PFSK-1 (cell line): ENCODE measurements around the gene ALPI.

ENCODE experiments used
- FOXP2 ChIP-seq: optimal IDR thresholded peaks from 2 replicates; pipeline ENCODE3; 2011; ENCODE audit warnings: borderline replicate concordance, control low read depth, inconsistent platforms; ENCODE audit not compliant: insufficient read depth; ENCODE audit errors: extremely low read length, extremely low read depth
- POLR2AphosphoS5 ChIP-seq: IDR thresholded peaks from 2 replicates; pipeline ENCODE4 v1.6.1; 2012; ENCODE audit warnings: low read depth, mild to moderate bottlenecking, control low read depth, low read length, moderate library complexity
- SIN3A ChIP-seq: IDR thresholded peaks from 2 replicates; pipeline ENCODE4 v1.6.1; 2012; ENCODE audit warnings: mild to moderate bottlenecking, low read length, moderate library complexity, borderline replicate concordance; ENCODE audit not compliant: insufficient read depth
- TAF1 ChIP-seq: IDR thresholded peaks from 2 replicates; pipeline ENCODE4 v1.6.1; 2012; ENCODE audit warnings: low read length, control low read depth, borderline replicate concordance; ENCODE audit not compliant: insufficient read depth
- TF ChIP-seq, protein P1 (sequence below), 2 experiments: IDR thresholded peaks; 2 replicates each; pipeline versions ENCODE4 v1.6.1 to v1.8.0; 2011 to 2012; ENCODE audit warnings: low read depth in 2 of 2, low read length in 2 of 2, control low read depth in 1 of 2, inconsistent platforms in 1 of 2, mild to moderate bottlenecking in 1 of 2, moderate library complexity in 1 of 2; ENCODE audit not compliant: insufficient read depth in 1 of 2

Gene ALPI

DNA sequence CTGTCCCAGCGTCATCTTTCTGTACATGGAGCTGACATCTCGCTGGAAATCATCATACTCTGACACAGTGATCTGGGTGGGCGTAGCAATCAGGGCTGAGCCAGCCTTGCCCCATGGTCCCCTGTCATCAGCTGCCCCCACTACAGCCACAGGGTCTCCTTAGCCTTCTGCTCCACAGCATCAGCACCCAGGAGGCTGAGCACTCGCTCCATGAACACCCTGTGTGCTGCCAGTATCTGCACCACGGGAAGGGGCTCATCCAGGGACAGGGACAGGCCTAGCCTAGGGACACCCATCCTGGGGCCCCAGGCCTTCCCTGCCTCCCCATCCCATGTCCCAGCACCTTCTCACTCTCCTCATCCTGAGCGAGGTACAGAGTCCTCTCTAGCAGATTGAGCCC is 37.9 kb upstream of the ALPI start:
- TF ChIP-seq, protein P1, sequence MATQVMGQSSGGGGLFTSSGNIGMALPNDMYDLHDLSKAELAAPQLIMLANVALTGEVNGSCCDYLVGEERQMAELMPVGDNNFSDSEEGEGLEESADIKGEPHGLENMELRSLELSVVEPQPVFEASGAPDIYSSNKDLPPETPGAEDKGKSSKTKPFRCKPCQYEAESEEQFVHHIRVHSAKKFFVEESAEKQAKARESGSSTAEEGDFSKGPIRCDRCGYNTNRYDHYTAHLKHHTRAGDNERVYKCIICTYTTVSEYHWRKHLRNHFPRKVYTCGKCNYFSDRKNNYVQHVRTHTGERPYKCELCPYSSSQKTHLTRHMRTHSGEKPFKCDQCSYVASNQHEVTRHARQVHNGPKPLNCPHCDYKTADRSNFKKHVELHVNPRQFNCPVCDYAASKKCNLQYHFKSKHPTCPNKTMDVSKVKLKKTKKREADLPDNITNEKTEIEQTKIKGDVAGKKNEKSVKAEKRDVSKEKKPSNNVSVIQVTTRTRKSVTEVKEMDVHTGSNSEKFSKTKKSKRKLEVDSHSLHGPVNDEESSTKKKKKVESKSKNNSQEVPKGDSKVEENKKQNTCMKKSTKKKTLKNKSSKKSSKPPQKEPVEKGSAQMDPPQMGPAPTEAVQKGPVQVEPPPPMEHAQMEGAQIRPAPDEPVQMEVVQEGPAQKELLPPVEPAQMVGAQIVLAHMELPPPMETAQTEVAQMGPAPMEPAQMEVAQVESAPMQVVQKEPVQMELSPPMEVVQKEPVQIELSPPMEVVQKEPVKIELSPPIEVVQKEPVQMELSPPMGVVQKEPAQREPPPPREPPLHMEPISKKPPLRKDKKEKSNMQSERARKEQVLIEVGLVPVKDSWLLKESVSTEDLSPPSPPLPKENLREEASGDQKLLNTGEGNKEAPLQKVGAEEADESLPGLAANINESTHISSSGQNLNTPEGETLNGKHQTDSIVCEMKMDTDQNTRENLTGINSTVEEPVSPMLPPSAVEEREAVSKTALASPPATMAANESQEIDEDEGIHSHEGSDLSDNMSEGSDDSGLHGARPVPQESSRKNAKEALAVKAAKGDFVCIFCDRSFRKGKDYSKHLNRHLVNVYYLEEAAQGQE (IDR thresholded peaks at IDR 0.05; ENCODE audit: insufficient read depth in 1 of 2, low read depth in 2 of 2, low read length in 2 of 2): no peak

DNA sequence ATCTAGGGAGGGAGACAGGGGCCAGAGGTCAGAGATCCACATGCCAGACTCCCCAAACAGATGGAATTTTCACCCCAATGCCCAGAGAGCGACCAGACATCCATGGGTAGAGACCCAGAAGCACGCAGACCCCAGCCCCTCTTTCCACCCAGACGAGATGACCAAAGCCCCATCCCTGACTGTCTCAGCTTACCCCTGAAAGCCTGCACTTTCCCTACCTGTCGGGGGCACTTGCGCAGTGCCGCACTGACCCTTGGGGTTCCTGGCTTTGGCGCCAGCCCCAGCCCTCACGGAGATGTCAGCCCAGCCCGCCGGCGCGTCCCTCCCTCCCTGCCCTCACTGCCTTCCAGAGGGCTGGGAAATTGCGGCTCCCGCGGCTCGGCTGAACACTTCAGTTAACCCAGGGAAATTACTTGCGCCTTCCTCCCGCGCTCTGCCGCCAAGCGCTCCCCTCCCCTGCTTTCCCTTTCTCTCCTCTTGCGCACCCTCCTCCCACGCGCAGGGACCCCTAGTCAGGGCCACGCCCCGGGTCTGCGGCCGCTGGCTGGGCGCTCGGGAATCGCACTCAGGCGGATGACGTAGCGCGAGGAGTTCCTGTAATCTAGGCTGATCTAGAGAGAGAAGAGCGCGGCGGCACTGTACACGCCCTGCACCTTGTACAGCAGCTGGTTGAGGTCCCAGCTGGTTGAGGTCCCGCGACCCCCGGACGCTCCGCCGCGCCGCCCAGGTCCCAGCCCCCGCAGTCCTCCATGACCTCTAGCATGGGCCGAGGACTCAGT is 37.3 kb upstream of the ALPI start:
- TF ChIP-seq POLR2AphosphoS5 (no peak), FOXP2 (no peak)

GRCh38 chr2:232419245-232420072 is 36.5 kb upstream of the ALPI start:
- TF ChIP-seq SIN3A: no peak
- no peak for TF ChIP-seq FOXP2
- TF ChIP-seq TAF1: no peak
- TF ChIP-seq POLR2AphosphoS5: no peak
- TF ChIP-seq, protein P1 (IDR thresholded peaks at IDR 0.05; ENCODE audit: insufficient read depth in 1 of 2, low read depth in 2 of 2, low read length in 2 of 2): no peak

DNA sequence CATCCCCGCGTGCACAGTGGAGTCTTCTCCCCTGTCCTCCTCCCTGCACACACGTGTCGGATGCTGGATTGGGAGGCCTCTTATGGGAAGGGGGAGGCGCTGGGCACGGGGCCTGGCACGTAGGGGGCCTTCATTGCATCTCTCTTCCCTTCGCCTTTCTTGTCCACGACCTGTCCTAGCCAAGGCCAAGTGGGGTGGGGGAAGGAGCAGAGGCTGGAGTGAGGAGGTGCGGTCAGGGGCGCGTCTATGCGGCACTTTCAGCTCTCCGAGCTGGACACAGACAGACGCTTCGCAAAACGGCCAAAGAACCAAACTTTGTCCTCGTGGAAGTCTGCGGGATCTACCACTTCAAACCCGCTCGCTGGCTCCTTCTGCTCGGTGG is 35.9 kb upstream of the ALPI start:
- TF ChIP-seq POLR2AphosphoS5: no peak
- no peak for TF ChIP-seq SIN3A
- TF ChIP-seq TAF1: no peak
- TF ChIP-seq FOXP2: no peak
- TF ChIP-seq, protein P1 (IDR thresholded peaks at IDR 0.05; ENCODE audit: insufficient read depth in 1 of 2, low read depth in 2 of 2, low read length in 2 of 2): no peak

DNA sequence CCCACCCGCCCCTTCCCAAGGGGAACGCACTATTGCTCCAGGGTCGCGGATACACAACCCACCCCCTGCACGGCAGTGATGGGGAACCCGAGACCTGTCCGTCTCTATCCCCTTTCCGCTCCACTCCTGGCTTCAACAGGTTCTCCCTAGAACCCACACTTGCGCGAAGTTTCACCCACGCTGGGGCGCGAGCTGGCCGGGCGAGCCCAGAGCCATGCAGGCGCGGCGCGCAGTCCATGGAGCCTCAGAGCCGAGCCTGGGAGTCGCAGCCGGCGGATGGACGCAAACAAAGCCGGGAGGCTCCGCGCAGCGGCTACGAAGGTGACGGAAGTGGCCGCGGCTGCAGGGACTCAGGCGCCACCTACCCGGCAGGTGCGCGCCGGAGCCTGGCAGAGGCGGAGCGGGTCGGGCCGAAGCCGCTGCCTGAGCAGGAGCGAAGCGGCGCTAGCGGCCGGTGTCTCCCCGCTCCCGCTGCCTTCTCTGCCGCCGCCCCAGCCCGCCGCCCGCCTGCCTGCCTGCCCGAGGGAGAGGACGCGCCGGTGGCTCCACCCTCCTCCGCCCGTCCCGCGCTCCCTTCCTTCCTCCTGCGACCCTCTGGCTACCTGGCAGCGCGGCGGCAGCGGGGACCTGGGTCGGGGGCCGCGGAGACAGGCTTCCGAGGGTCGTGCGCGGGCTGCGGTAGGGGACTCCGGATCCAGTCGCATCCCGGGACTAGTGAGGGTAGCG is 35.3 kb upstream of the ALPI start:
- TF ChIP-seq SIN3A (no peak), POLR2AphosphoS5 (no peak), TAF1 (no peak), FOXP2 (no peak)
- TF ChIP-seq, protein P1 (IDR thresholded peaks at IDR 0.05; ENCODE audit: insufficient read depth in 1 of 2, low read depth in 2 of 2, low read length in 2 of 2): no peak
